Pancreas (tissue), 10 donors: ENCODE data around the gene SERPINC1. TPM values are rescaled to one million over a fixed set of nuclear protein-coding genes. Genes with fewer than 3 reads are reported as not detected.

ENCODE experiments used
- ATAC-seq, 4 donors: fragments of 200-7000 bp; cut with Tn5 transposase; one replicate each; pipeline versions ENCODE4 v1.8.0 to v1.9.1; 2020; ENCODE audit warnings: mild to moderate bottlenecking in 4 of 4, moderate library complexity in 4 of 4
- DNase-seq, 6 donors: peaks; one replicate each; pipeline ENCODE4 v3.0.0-alpha.2; 2020
- FAIRE-seq: peaks from 2 replicates; lab custom pipeline; 2012; peaks lifted over from hg19 to GRCh38; lab: Jason Lieb, UNC
- H3K27ac ChIP-seq, 4 donors: fragments of 200-600 bp; sonication (generic); 1 replicate in 3 of 4; 2 replicates in 1 of 4; pipeline versions ENCODE4 v1.5.0 to v1.8.0; 2020
- H3K27me3 ChIP-seq, 4 donors: fragments of 200-600 bp; one replicate each; pipeline ENCODE4 v1.8.0; 2021
- H3K36me3 ChIP-seq, 3 donors: fragments of 200-600 bp; sonication (generic) in 1 of 3; one replicate each; pipeline versions ENCODE4 v1.5.0 to v1.8.0; 2020 to 2021
- H3K4me1 ChIP-seq, 3 donors: fragments of 200-600 bp; one replicate each; pipeline ENCODE4 v1.8.0; 2021
- H3K4me3 ChIP-seq, 4 donors: fragments of 200-600 bp; sonication (generic) in 2 of 4; one replicate each; pipeline versions ENCODE4 v1.5.0 to v1.8.0; 2020 to 2021
- H3K9me3 ChIP-seq, 4 donors: fragments of 200-600 bp; one replicate each; pipeline ENCODE4 v1.8.0; 2021
- WGBS, 2 donors: extraction: QIAGEN DNeasy Blood & Tissue Kit; methylation state at CpG; one replicate each; pipeline ENCODE4 v1.1.7; 2013; 5-methylcytosine and 5-hydroxymethylcytosine counted together
- intact Hi-C, 3 donors: fragments of 100-400 bp; cut with DNase I; formaldehyde crosslinking; loops; one replicate each; pipeline versions ENCODE4 v1.11.1 to v1.14.2; 2022
- polyA plus RNA-seq, 2 donors: library from polyadenylated mRNA; stranded (reverse); fragments of 200-250 nt; gene quantifications; one replicate each; pipeline ENCODE4 v1.2.3, GENCODE V29; 2013
- total RNA-seq, 6 donors: library from RNA; stranded (reverse); fragmentation: NEBNext Ultra II Directional in 4 of 6; extraction: Animal tissue kit (Norgen Biotek cat#: 25700) in 4 of 6; gene quantifications; one replicate each; pipeline versions ENCODE4 v1.2.1 to v1.2.4, GENCODE V29; 2021 to 2023
- TF ChIP-seq, protein P1 (sequence below), 4 donors: fragments of 200-600 bp; sonication (generic) in 3 of 4; IDR thresholded peaks; one replicate each; pipeline versions ENCODE4 v1.5.0 to v1.8.0; 2021; ENCODE audit warnings: antibody characterized with exemption in 4 of 4
- donor health status: healthy with polysubstance abuse.
- donor health status: DM: no; HTN: no; CAD: no; lungs with moderate emphysema.
- donor health status: DM: no; HTN: no; CAD: no.
- donor health status: control.
- donor health status: control.
- donor health status: Bipolar disorder and iron deficiency.
- donor health status: DM: yes; HTN: yes; CAD: no.
- donor health status: DM: no; HTN: no; CAD: no.
- donor health status: DM: no; HTN: no; CAD: no.
- donor health status: DM: yes; HTN: yes; CAD: no.

Gene SERPINC1
- total and polyA plus RNA-seq, 8 donors: 0.16 to 1.2 TPM; not detected in 6

DNA sequence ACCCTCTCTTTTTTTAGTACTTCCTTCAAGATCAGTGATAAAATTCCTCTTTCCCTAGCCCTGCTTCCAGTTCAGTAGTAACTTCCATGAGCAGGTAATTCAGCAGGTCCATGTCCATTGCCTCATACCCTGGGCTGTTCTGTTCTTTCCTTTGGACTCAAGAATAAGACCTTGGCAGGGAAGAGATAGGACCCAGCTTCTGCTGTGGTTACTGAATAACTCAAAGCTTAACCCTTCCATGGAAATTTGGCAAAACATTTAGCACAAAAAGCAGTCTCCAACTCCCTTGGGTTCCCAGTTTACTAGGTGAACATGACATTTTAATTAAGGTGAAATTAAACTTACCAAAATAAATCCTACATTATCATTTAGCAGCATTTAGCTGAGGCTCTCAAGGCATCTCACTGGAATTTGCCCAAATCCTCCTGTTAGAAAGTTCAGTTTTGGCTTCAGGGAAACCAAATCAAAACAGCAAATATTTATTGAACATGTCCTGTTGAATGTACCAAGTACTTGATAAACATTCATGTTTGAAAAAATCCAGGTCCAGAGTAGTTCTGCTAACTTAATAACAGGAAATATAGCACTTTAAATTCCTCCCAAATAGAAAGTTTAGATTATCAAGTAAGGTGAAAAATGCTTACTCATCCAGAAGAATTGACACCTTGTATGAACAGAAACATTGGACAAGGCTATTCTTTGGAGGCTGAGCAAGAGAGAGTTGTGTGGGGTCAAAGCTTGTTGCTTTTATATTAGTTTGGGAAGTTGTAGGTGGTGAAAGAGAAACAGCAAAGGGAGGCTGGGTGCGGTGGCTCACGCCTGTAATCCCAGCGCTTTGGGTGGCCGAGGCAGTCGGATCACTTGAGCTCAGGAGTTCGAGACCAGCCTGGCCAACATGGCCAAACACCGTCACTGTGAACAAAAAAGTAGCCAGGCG is 8.4 kb upstream of the SERPINC1 start:
- Histone ChIP-seq H3K4me1 (peaks cover 3 to 11% (median 7%) of the 10 kb centered on the region in 3 donors), H3K27me3 (no peaks in the 10 kb centered on the region), H3K27ac (peak overlapping the region; percentile 8 to 52 (median 44)), H3K9me3 (peaks cover 0 to 3% (median 0%) of the 10 kb centered on the region in 4 donors), H3K36me3 (no peaks in the 10 kb centered on the region), H3K4me3 (peak overlapping the region in 1 of 4 donors; percentile 11)
- TF ChIP-seq, protein P1, sequence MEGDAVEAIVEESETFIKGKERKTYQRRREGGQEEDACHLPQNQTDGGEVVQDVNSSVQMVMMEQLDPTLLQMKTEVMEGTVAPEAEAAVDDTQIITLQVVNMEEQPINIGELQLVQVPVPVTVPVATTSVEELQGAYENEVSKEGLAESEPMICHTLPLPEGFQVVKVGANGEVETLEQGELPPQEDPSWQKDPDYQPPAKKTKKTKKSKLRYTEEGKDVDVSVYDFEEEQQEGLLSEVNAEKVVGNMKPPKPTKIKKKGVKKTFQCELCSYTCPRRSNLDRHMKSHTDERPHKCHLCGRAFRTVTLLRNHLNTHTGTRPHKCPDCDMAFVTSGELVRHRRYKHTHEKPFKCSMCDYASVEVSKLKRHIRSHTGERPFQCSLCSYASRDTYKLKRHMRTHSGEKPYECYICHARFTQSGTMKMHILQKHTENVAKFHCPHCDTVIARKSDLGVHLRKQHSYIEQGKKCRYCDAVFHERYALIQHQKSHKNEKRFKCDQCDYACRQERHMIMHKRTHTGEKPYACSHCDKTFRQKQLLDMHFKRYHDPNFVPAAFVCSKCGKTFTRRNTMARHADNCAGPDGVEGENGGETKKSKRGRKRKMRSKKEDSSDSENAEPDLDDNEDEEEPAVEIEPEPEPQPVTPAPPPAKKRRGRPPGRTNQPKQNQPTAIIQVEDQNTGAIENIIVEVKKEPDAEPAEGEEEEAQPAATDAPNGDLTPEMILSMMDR (IDR thresholded peaks at IDR 0.05): no peak
- intact Hi-C loops: no loop called here
- DNase-seq: peak in 3 of 6 donors; percentile 26 to 47 (median 39)
- 36 to 57% methylated on average over 8 of the region's 8 CpGs for WGBS, 2 donors
- FAIRE-seq: no peak
- ATAC-seq: peak; percentile 88 to 94 (median 93)

- no peak overlapping the region for H3K4me3 ChIP-seq
- peaks cover 0 to 5% (median 4%) of the 10 kb centered on the region in 3 donors for H3K4me1 ChIP-seq
- no peak for ATAC-seq
- no peak for DNase-seq
- no peaks in the 10 kb centered on the region for H3K27me3 ChIP-seq
- peaks cover 0 to 3% (median 0%) of the 10 kb centered on the region in 4 donors for H3K9me3 ChIP-seq
- intact Hi-C loops: no loop called here
- FAIRE-seq: no peak
- H3K27ac ChIP-seq: no peak overlapping the region
- TF ChIP-seq, protein P1 (IDR thresholded peaks at IDR 0.05): no peak
- no peaks in the 10 kb centered on the region for H3K36me3 ChIP-seq
- 83 to 86% methylated on average over 5 of the region's 5 CpGs for WGBS, 2 donors
Measured at GRCh38 chr1:173920861-173921260, 3.7 kb upstream of the SERPINC1 start.

- intact Hi-C loops: no loop called here
- H3K27ac ChIP-seq: no peak overlapping the region
- no peak for FAIRE-seq
- H3K4me1 ChIP-seq: no peaks in the 10 kb centered on the region
- H3K27me3 ChIP-seq: no peaks in the 10 kb centered on the region
- 87 to 88% methylated on average over 12 of the region's 12 CpGs for WGBS, 2 donors
- no peak for ATAC-seq
- peaks cover 0 to 3% (median 0%) of the 10 kb centered on the region in 4 donors for H3K9me3 ChIP-seq
- H3K4me3 ChIP-seq: no peak overlapping the region
- TF ChIP-seq, protein P1 (IDR thresholded peaks at IDR 0.05): no peak
- no peaks in the 10 kb centered on the region for H3K36me3 ChIP-seq
- DNase-seq: no peak
Measured at GRCh38 chr1:173917635-173918493, 737 bp upstream of the SERPINC1 start.

- TF ChIP-seq, protein P1 (IDR thresholded peaks at IDR 0.05): no peak
- 89% methylated on average over 4 of the region's 4 CpGs for WGBS, 2 donors
- Histone ChIP-seq H3K27ac (no peak overlapping the region), H3K9me3 (peaks cover 0 to 3% (median 0%) of the 10 kb centered on the region in 4 donors), H3K36me3 (no peaks in the 10 kb centered on the region), H3K4me3 (no peak overlapping the region), H3K4me1 (no peaks in the 10 kb centered on the region), H3K27me3 (no peaks in the 10 kb centered on the region)
- DNase-seq (no peak), ATAC-seq (no peak), FAIRE-seq (no peak)
- intact Hi-C loops: no loop called here
Measured at GRCh38 chr1:173916667-173917066, 460 bp downstream of the SERPINC1 start.
